Smooth muscle cell (in vitro differentiated cells): ENCODE results near the gene CSF3R. TPM values are rescaled to one million over a fixed set of nuclear protein-coding genes. Genes with fewer than 3 reads are reported as not detected.

Experiments
- DNase-seq: peaks from one replicate; lab custom pipeline; 2025; ENCODE audit not compliant: unreplicated experiment; lab: John Stamatoyannopoulos, UW
- H2AFZ ChIP-seq: fragments of 200-600 bp; sonication (generic); 2 replicates; pipeline ENCODE4 v1.6.0; 2016; ENCODE audit warnings: antibody characterized with exemption, low read depth, mild to moderate bottlenecking
- H3F3A ChIP-seq: fragments of 200-600 bp; sonication (generic); 2 replicates; pipeline ENCODE4 v1.6.0; 2017; ENCODE audit warnings: antibody characterized with exemption, low read depth
- H3K27ac ChIP-seq: fragments of 200-600 bp; sonication (generic); 2 replicates; pipeline ENCODE4 v1.5.1; 2016; ENCODE audit warnings: low read depth, mild to moderate bottlenecking
- H3K27me3 ChIP-seq: fragments of 200-600 bp; sonication (generic); 2 replicates; pipeline ENCODE4 v1.6.1; 2016; ENCODE audit warnings: low read depth, mild to moderate bottlenecking
- H3K36me3 ChIP-seq: fragments of 200-600 bp; sonication (generic); 2 replicates; pipeline ENCODE4 v1.5.1; 2016; ENCODE audit warnings: low read depth
- H3K4me1 ChIP-seq: fragments of 200-600 bp; sonication (generic); 2 replicates; pipeline ENCODE4 v1.5.1; 2016; ENCODE audit warnings: low read depth
- H3K4me2 ChIP-seq: fragments of 200-600 bp; sonication (generic); 2 replicates; pipeline ENCODE4 v1.6.0; 2016; ENCODE audit warnings: mild to moderate bottlenecking
- H3K4me3 ChIP-seq: fragments of 200-600 bp; sonication (generic); 2 replicates; pipeline ENCODE4 v1.5.1; 2016; ENCODE audit warnings: mild to moderate bottlenecking
- H3K79me2 ChIP-seq: fragments of 200-600 bp; sonication (generic); 2 replicates; pipeline ENCODE4 v1.6.0; 2016; ENCODE audit warnings: low read depth, mild to moderate bottlenecking
- H3K9ac ChIP-seq: fragments of 200-600 bp; sonication (generic); 2 replicates; pipeline ENCODE4 v1.6.0; 2016; ENCODE audit warnings: low read depth
- H3K9me3 ChIP-seq: fragments of 200-600 bp; sonication (generic); replicated peaks from 2 replicates; pipeline ENCODE4 v1.5.1; 2016; ENCODE audit warnings: low read depth
- H4K20me1 ChIP-seq: fragments of 200-600 bp; sonication (generic); 2 replicates; pipeline ENCODE4 v1.6.0; 2016; ENCODE audit warnings: low read depth
- WGBS: methylation state at CpG from one replicate; pipeline ENCODE4 v1.1.7; 2016; ENCODE audit warnings: low lambda C conversion rate; 5-methylcytosine and 5-hydroxymethylcytosine counted together
- polyA plus RNA-seq: library from polyadenylated mRNA; unstranded; fragments of >200 nt; fragmentation: Nextera tagmentation; extraction: Ambion mirVana; gene quantifications from 2 replicates; pipeline ENCODE4 v1.2.1, GENCODE V29; 2016
- total RNA-seq: library from RNA; depleted of rRNA; stranded (reverse); fragments of >200 nt; gene quantifications from 2 replicates; pipeline ENCODE4 v1.2.3, GENCODE V29; 2014
- TF ChIP-seq, protein P1 (sequence below): fragments of 200-600 bp; sonication (generic); IDR thresholded peaks from 2 replicates; pipeline ENCODE4 v1.5.1; 2017; ENCODE audit warnings: borderline replicate concordance, mild to moderate bottlenecking, antibody characterized with exemption; ENCODE audit not compliant: insufficient read depth, poor library complexity, severe bottlenecking

CSF3R gene
- total RNA-seq, result 0.31 and 6.7 TPM in 2 replicates
- 0.46 and 1.1 TPM in 2 replicates for polyA plus RNA-seq

DNA sequence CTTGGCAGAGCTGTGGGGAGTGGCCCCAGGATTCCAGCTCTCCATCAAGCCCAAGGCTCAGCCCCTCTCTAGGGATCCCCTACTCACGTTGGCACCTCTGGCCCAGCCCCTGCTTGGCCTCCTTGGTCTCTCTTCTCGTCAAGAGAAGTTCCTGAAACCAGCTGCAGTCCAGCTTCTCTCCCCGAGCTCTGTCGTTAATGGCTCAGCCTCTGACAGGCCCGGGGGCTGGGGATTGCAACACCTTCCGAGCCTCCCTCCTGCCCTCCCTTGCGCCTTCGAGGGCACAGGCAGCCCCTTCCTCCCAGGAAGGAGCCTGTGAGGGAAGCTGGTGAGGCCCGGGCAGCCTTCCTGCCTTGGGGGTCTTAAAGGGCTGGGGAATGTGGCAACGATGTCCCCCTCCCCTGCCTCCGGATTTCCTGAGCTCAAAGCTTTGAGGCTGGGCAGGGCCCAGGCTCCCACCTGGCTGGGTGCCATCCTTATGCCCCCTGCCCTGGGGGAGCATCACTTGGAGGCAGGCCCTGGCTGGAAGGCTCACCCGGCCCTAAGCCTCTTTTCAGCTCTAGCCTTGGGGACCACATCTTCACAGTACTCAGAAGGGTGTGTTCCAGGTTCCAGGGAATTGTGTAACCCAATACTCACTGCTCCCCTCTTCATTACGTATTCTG lies at the start of gene CSF3R:
Gene CSF3R (minus strand): TSS at position 190 of the 665 bp plus-strand sequence. CDS start 3,417 bp downstream, outside the sequence.
- H3K27ac ChIP-seq, result no peak within 1 kb of the TSS
- peak within 1 kb of the TSS; percentile 81 for H3K4me2 ChIP-seq
- no peaks in the 10 kb centered on the region for H3K9me3 ChIP-seq
- H3K4me1 ChIP-seq, result peaks cover 11% of the 10 kb centered on the region
- no peak within 1 kb of the TSS for H3K9ac ChIP-seq
- no peaks in the 10 kb centered on the region for H4K20me1 ChIP-seq
- no peaks in the 10 kb centered on the region for H3F3A ChIP-seq
- 49% methylated on average over 13 of the region's 13 CpGs for WGBS
- H3K27me3 ChIP-seq, result no peaks in the 10 kb centered on the region
- peak within 1 kb of the TSS; percentile 84 for H2AFZ ChIP-seq
- DNase-seq, result no peak
- peak within 1 kb of the TSS; percentile 31 for H3K4me3 ChIP-seq
- TF ChIP-seq, protein P1, sequence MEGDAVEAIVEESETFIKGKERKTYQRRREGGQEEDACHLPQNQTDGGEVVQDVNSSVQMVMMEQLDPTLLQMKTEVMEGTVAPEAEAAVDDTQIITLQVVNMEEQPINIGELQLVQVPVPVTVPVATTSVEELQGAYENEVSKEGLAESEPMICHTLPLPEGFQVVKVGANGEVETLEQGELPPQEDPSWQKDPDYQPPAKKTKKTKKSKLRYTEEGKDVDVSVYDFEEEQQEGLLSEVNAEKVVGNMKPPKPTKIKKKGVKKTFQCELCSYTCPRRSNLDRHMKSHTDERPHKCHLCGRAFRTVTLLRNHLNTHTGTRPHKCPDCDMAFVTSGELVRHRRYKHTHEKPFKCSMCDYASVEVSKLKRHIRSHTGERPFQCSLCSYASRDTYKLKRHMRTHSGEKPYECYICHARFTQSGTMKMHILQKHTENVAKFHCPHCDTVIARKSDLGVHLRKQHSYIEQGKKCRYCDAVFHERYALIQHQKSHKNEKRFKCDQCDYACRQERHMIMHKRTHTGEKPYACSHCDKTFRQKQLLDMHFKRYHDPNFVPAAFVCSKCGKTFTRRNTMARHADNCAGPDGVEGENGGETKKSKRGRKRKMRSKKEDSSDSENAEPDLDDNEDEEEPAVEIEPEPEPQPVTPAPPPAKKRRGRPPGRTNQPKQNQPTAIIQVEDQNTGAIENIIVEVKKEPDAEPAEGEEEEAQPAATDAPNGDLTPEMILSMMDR, result no peak
- no peaks in the 10 kb centered on the region for H3K79me2 ChIP-seq
- H3K36me3 ChIP-seq, result no peaks in the 10 kb centered on the region

DNA sequence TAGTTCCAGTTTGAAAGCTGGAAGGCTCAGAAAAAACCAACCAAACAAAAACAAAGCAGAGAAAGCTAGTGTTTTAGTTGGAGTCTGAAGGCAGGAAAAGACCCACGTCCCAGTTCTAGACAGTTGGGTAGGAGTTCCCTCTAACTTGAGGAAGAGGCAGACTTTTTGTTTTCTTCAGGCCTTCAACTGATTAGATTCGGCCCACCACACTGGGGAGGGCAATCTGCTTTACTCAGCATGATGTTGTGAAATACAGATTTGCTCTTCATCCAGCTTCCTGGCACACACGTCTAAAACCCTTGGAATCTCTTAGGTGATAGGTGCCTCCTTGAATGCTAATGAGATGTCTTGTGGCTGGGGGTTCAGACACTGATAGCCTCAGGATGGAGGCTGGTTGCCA lies 49.1 kb upstream of the CSF3R start:
- no peaks in the 10 kb centered on the region for H3F3A ChIP-seq
- H3K27me3 ChIP-seq, result peaks cover 24% of the 10 kb centered on the region
- no peaks in the 10 kb centered on the region for H4K20me1 ChIP-seq
- no peaks in the 10 kb centered on the region for H3K4me1 ChIP-seq
- H3K36me3 ChIP-seq, result no peaks in the 10 kb centered on the region
- no peak overlapping the region for H3K4me2 ChIP-seq
- H3K27ac ChIP-seq, result no peak overlapping the region
- no peak overlapping the region for H2AFZ ChIP-seq
- DNase-seq, result no peak
- no peak overlapping the region for H3K4me3 ChIP-seq
- no peaks in the 10 kb centered on the region for H3K79me2 ChIP-seq
- WGBS, result 69% methylated on average over 3 of the region's 3 CpGs
- no peaks in the 10 kb centered on the region for H3K9me3 ChIP-seq
- TF ChIP-seq, protein P1, result no peak
- no peak overlapping the region for H3K9ac ChIP-seq

DNA sequence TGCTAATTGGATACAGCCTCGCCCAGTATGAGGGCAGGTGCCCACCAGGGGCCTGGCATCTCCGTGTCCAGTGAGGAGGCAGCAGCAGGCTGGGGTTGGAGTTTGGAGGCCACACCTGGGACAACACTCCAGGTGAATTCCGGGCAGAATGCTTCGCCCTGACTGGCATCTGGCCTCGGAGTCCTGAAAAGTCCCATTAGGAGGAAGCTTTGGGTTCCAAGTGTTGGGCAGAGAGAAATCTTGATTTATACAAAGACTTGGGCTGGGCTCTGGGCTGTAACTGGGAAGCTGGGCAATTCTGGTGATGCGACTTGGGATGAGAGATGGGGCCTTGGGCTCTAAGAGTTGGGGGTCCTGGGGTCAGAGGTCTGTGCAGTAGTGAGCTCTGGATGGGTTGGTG lies 48.1 kb upstream of the CSF3R start:
- Histone ChIP-seq H3K9ac (no peak overlapping the region), H3K4me3 (no peak overlapping the region), H3K27me3 (peaks cover 16% of the 10 kb centered on the region), H3K4me2 (no peak overlapping the region), H3K79me2 (no peaks in the 10 kb centered on the region), H2AFZ (no peak overlapping the region), H3K27ac (no peak overlapping the region), H4K20me1 (no peaks in the 10 kb centered on the region), H3K4me1 (no peaks in the 10 kb centered on the region), H3F3A (no peaks in the 10 kb centered on the region), H3K9me3 (no peaks in the 10 kb centered on the region), H3K36me3 (no peaks in the 10 kb centered on the region)
- TF ChIP-seq, protein P1, result no peak
- DNase-seq, result no peak
- 93% methylated on average over 6 of the region's 6 CpGs for whole genome bisulfite sequencing

DNA sequence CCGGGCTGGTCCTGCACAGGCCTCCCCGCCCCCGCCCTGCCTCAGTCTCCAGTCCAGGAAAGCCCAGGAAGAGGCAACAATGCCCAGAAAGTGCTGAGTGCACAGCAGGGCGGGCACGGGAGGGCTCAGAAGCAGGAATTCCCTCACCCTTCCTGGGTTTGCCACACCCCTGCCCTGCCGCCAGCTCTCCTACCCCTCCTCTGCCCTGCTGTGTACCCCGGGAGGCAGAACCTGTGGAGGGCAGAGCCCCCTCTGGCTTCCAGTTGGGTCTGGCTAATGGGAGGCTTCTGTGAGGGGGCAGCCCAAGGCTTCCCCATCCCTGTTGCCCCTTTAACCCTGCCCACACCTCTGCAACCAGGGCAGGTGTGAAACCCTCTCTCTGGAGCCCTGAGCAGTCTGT lies 47.5 kb upstream of the CSF3R start:
- no peak overlapping the region for H3K27ac ChIP-seq
- no peaks in the 10 kb centered on the region for H3K36me3 ChIP-seq
- no peak overlapping the region for H3K4me2 ChIP-seq
- no peaks in the 10 kb centered on the region for H3K79me2 ChIP-seq
- 88% methylated on average over 7 of the region's 7 CpGs for WGBS
- DNase-seq, result no peak
- no peak overlapping the region for H3K9ac ChIP-seq
- no peaks in the 10 kb centered on the region for H4K20me1 ChIP-seq
- H3K9me3 ChIP-seq, result no peaks in the 10 kb centered on the region
- no peak overlapping the region for H2AFZ ChIP-seq
- peaks cover 14% of the 10 kb centered on the region for H3K27me3 ChIP-seq
- TF ChIP-seq, protein P1, result no peak
- H3F3A ChIP-seq, result no peaks in the 10 kb centered on the region
- no peak overlapping the region for H3K4me3 ChIP-seq
- no peaks in the 10 kb centered on the region for H3K4me1 ChIP-seq
